Ramos (cell line): ENCODE measurements around the gene KAT6B.
"Not testable (repeated sequence)": the region's sequence is repeated elsewhere in the genome, so short reads cannot be mapped to it uniquely, and the experiment has no call there.

ENCODE experiments used
- in situ Hi-C: fragments of 300-500 bp; cut with MboI; formaldehyde crosslinking; loops from one replicate; pipeline ENCODE4 v1.14.3; 2022; ENCODE audit warnings: low sequenced_read_pairs; ENCODE audit not compliant: unreplicated experiment

Gene KAT6B

DNA sequence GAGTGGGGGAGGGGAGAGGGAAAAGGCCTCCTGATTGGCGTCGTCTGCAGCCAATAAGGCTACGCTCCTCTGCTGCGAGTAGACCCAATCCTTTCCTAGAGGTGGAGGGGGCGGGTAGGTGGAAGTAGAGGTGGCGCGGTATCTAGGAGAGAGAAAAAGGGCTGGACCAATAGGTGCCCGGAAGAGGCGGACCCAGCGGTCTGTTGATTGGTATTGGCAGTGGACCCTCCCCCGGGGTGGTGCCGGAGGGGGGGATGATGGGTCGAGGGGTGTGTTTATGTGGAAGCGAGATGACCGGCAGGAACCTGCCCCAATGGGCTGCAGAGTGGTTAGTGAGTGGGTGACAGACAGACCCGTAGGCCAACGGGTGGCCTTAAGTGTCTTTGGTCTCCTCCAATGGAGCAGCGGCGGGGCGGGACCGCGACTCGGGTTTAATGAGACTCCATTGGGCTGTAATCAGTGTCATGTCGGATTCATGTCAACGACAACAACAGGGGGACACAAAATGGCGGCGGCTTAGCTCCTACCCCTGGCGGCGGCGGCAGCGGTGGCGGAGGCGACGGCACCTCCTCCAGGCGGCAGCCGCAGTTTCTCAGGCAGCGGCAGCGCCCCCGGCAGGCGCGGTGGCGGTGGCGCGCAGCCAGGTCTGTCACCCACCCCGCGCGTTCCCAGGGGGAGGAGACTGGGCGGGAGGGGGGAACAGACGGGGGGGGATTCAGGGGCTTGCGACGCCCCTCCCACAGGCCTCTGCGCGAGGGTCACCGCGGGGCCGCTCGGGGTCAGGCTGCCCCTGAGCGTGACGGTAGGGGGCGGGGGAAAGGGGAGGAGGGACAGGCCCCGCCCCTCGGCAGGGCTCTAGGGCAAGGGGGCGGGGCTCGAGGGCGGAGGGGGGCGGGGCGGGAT is at the start of gene KAT6B:
Gene KAT6B (plus strand): TSS at position 459 of the 903 bp plus-strand sequence. CDS start 16,258 bp downstream, outside the sequence.
- in situ Hi-C loops = no loop called here

DNA sequence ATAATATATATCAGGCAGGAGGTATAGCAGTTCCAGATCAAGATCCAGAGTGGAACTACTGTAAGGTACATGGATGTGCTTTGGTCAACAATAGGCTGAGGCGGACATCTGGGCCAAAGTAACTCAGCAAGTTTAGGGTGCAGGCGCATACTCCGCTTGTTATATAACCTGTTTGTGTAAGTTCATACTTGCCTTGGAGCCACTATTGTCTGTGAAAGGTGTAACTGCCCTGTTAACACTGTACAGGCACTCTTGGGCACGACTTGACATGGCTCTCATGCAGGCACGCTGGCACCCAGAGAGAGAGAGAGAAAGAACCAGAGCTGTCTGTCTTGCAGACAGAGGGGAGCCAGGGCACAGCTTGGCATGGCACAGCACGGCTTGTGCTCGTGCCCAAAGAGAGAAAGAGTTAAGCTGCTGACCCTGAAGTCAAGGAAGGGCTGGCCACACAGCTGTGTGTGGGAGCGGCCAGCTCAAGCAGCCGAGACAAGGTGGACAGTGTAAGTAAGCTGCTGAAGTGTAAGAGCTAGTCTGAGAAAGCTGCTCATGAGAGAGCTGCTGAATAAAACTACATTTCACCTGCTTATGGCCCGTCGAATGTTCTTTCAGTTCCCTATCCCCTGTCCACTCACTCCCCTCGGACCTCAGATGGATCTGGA is 47.8 kb upstream of the KAT6B start:
- in situ Hi-C loops = no loop called here

DNA sequence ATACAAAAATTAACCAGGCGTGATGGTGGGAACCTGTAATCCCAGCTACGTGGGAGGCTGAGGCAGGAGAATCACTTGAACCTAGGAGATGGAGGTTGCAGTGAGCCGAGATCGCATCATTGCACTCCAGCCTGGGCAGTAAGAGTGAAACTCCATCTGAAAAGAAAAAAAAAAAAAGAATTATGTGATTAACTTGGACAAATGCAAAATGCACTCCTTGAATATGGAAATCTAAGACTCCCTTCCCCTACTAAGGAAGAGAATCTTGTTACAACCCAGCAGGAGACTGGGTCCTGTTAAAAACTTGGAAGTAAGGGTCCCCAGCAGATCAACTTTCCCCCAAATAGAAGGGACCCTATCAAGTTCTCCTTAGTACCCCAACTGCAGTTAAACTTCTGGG is 44.5 kb upstream of the KAT6B start:
- in situ Hi-C loops = not testable (repeated sequence)

DNA sequence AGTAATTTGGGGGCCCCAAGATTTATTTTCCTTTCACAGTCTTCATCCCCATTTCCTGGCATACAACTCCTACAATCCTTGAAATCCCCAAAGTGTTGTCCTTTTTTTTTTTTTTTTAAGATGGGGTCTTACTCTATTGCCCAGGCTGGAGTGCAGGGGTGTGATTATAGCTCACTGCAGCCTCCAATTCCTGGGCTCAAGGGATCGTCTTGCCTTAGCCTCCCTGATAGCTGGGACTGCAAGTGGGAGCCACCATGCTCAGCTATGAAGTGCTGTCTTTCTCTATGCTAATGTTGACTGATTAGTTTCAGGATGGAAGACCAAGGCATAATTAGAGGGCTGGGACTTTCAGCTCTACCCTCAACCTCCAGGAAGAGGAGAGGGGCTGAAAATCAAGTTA is 41.9 kb upstream of the KAT6B start:
- in situ Hi-C loops = no loop called here

DNA sequence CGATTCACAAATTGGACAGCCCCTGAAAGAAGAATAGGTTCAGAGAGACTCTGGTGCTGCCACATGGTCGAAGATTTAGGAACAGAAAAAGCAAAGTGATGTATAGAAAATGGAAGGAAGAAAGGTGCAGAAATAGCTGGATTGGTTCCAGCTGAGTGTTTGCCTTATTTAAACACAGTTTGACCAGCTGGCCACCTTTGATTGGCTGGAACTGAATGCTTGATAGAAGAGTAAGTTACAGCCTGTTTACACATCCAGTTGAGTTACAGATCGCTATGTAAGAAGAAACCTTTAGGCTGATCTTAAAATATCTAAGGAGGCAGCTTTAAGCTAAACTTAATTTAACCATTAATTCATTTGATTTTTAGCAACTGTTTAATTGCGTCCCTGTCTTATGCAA is 40.3 kb upstream of the KAT6B start:
- in situ Hi-C loops = no loop called here

DNA sequence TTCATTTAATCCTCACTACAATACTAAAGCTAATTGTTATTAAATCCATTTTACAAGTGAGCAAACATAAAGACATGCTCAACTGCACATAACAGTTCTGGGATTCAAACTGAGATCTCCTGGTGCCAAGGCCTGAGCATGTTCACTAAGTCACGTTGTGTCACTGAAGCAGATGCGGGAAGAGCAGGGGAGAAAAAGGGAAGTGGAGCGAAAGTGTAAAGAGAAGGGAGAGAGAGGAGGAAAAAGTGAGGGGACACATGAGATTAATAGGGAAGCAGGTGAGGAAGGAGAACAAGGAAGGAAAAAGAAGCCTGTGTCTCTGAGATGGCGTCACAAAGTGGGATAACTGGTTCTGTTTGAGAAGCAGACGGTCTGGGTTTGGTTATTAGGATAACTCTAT is 38.9 kb upstream of the KAT6B start:
- in situ Hi-C loops = no loop called here

GRCh38 chr10:74791979-74792378 is 34.4 kb upstream of the KAT6B start:
- in situ Hi-C loops = not testable (repeated sequence)

GRCh38 chr10:74792726-74793125 is 33.7 kb upstream of the KAT6B start:
- in situ Hi-C loops = no loop called here

GRCh38 chr10:74793240-74793639 is 33.2 kb upstream of the KAT6B start:
- in situ Hi-C loops = not testable (repeated sequence)

DNA sequence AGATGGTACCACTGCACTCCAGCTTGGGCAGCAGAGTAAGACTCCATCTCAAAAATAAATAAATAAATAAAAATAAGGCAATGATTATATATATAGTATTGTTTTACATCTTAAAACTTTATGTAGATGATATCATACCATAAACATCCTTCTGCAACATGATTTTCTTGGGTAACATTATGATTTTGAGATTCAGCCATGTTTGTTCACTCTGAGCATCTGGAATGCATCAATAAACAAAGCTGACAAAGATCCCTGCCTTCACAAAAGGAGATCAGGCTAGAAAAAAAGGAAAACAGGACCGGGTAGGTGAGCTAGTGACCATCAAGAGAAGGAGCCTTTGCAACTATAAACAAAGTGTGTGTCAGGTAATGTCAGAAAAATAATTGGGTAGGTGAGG is 31.9 kb upstream of the KAT6B start:
- in situ Hi-C loops = no loop called here

DNA sequence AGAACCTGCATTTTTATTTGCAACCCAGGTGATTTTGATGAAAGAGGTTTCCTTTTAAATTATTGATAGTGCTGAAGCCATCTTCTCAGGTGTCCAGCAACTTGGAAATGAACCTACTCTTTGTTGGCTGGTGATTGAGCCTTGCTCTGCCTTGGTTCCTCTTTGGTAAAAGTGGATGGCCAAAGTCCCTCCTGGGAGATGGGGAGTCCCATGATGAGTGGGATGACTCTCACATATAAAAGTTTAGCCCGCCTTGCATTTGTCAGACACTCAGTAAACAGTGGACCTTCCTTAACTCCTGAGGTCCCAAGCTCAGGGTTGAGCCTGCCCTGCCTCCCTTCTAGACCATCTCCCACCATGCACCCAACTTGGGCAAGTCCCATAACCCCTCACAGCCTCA is 28.9 kb upstream of the KAT6B start:
- in situ Hi-C loops = no loop called here

GRCh38 chr10:74799721-74800221 is 26.6 kb upstream of the KAT6B start:
- in situ Hi-C loops = no loop called here

- in situ Hi-C loops = no loop called here
Measured at GRCh38 chr10:74801447-74801846, 25.0 kb upstream of the KAT6B start.

DNA sequence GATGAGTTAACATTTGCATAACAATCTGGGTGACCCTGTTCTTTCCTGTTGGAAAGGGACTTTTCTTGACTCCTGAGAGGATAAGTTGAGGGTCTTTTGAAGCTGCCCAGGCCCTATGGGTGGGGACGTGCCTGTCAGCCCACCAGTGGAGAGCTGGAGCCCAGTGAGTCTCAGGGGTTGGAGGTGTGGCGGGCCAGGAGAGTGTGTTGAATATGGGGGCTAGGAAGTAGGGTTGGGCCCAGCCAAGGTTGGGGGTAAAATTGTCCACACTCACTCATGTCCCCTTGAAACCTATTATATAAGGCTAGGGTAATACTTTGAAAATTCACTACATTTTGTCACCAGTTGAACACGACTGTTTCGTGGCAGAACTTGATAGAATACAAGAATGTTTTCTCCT is 17.9 kb upstream of the KAT6B start:
- in situ Hi-C loops = no loop called here

- in situ Hi-C loops = no loop called here
Measured at GRCh38 chr10:74810087-74810486, 16.3 kb upstream of the KAT6B start.

DNA sequence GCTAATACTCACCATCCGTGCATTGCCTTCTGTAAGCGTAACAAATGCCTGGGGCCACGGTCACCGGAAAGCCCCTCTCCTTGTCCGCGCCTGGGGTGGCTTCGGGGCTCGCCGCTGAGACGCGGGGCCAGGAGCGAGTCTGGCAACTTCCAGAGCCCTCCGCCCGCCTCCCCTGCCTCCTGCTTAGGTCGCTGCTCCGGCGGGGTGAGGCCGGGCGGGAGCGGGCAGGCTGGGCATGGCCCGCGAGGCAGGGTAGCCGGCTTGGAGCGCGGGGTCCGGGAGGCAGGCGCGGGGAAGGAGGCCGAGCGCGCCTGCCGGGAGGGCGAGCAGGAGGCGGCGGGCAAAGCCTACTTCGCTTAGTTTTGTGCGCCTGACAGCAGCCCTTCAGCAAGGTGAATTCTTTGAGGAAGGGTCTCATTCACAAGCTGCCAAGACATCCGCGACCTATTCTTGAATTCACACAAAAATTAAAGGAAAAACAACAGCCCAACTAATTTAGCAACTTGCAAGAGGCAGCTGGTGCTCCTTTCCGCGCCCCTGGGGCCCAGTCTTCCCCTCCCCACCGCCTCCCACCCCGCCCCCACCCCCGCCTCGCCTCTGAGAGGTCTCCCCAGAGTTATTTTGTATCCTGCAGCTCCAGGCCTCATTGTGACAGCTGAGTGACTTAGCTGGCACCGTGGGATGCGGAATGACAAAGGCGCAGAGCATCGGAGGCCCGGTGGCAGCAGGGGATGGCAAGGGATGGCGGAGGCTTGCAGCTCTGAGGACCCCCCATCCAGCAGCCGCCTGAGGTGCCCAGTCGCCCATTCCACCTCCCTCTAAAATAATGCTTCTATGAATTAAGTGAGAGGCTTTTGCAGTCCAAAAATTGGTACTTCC is 12.8 kb upstream of the KAT6B start:
- in situ Hi-C loops = no loop called here

GRCh38 chr10:74814797-74815196 is 11.6 kb upstream of the KAT6B start:
- in situ Hi-C loops = no loop called here

- in situ Hi-C loops = no loop called here
Measured at GRCh38 chr10:74816824-74817498, 9.4 kb upstream of the KAT6B start.

GRCh38 chr10:74821501-74821900 is 4.9 kb upstream of the KAT6B start:
- in situ Hi-C loops = no loop called here

- in situ Hi-C loops = no loop called here
Measured at GRCh38 chr10:74822101-74822500, 4.3 kb upstream of the KAT6B start.
